Daoy (cell line): ENCODE results near the gene TMPRSS9. TPM values are rescaled to one million over a fixed set of nuclear protein-coding genes. Genes with fewer than 3 reads are reported as not detected.

ENCODE experiments used
- DNase-seq: peaks from one replicate; pipeline ENCODE4 v3.0.0-alpha.2; 2015; ENCODE audit warnings: low read depth
- total RNA-seq: library from RNA; depleted of rRNA; stranded (reverse); fragments of >200 nt; shearing (Covaris generic); gene quantifications from 2 replicates; pipeline ENCODE4 v1.2.3, GENCODE V29; 2014; rRNA removed

The TMPRSS9 gene
- total RNA-seq, result not detected in 2 replicates

- no peak for DNase-seq
These were observed at the start of gene TMPRSS9 for GRCh38 chr19:2359992-2360685. TMPRSS9 (plus strand) TSS chr19:2360265; CDS start chr19:2389786, 29,521 bp downstream.

DNA sequence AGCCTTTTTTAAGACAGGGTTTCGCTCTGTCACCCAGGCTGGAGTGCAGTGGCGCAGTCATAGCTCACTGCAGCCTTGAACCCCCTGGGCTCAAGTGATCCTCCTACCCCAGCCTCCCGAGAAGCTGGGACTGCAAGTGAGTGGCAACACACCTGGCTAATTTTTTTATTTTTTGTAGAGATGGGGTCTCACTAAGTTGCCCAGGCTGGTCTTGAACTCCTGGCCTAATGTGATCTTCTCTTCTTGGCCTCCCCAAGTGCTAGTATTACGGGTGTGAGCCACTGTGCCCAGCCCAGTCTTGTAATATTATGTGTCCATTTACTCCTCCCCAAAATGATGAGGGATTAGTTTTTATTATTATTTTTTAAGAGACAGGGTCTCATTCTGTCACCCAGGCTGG, 49.0 kb upstream of the TMPRSS9 start:
- no peak for DNase-seq

GRCh38 chr19:2312820-2313501, 47.1 kb upstream of the TMPRSS9 start:
- no peak for DNase-seq

- DNase-seq, result no peak
These were observed 44.8 kb upstream of the TMPRSS9 start for GRCh38 chr19:2315121-2315817.

GRCh38 chr19:2315818-2316353, 44.2 kb upstream of the TMPRSS9 start:
- DNase-seq, result peak; percentile 72

DNA sequence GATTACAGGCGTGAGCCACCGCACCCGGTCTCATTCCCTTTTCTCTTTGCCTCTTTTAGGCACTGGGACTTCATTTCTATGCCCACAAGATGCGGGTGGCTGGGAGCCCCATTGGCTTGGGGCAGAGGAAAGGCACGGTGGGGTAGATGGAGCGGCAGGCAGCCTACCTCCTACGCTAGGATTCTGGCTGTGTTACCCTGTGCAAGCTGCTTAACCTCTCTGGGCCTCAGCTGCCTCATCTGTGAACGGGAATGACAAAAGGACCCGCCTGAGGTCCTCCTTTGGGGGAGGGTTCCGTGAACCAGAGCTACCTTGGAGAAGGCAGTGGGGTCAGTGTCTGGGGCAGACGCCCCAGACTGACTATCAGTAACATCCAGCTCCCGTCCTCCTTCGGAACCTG, 42.8 kb upstream of the TMPRSS9 start:
- no peak for DNase-seq

GRCh38 chr19:2317756-2318155, 42.3 kb upstream of the TMPRSS9 start:
- no peak for DNase-seq

- no peak for DNase-seq
These were observed 41.1 kb upstream of the TMPRSS9 start for GRCh38 chr19:2318923-2319322.

GRCh38 chr19:2319551-2319950, 40.5 kb upstream of the TMPRSS9 start:
- DNase-seq, result no peak

- DNase-seq, result no peak
These were observed 40.0 kb upstream of the TMPRSS9 start for GRCh38 chr19:2320049-2320448.

- no peak for DNase-seq
These were observed 39.1 kb upstream of the TMPRSS9 start for GRCh38 chr19:2320939-2321338.

- no peak for DNase-seq
These were observed 38.3 kb upstream of the TMPRSS9 start for GRCh38 chr19:2321565-2322283.

DNA sequence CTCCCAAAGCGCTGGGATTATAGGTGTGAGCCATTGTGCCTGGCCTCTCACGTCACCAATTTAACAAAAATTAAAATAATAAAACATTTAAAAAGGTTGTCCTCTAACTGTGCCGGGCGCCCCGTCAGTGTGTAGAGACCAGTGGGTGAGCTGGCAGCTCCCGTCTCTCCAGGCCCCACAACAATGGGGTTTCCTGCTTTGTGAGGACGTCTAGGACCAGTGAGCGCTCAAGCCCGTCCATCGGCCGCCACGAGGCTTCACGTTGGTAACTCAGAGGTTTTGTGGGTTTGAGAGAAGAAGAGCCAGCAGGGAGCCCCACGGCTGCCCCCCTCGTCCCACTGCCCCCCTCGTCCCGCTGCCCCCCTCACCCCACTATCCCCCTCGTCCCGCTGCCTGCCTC, 36.4 kb upstream of the TMPRSS9 start:
- DNase-seq, result no peak

DNA sequence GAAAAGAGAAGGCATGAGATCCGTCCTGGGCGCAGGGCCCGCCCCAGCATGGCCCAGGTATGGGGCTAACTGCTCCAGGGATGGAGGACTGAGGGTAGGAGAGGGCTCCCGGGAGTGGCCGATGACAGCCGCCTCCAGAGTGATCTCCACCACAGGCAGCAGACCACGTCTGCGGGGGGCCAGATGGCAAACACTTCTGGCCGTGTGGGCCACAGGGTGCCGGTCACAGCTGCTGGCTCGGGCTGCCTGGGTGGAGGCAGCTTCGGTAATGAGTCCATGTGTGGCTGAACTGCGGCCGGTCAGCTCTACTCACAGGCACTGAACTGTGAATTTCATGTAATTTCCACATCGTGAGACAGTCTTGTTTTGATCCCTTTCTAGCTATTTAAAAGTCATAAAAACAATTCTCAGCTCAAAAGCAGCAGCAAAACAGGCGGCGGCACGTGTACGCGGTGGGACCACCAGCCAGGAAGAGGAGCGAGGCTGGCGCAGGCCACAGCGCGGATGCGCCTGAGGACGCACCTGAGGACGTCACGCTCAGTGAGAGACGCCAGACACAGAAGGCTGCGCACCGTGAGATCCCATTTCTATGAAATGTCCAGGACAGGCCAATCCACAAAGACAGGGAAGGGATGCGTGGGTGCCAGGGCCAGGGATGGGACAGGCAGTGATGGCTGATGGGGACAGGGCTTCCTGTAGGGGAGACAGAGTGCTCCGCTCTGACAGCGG, 35.7 kb upstream of the TMPRSS9 start:
- no peak for DNase-seq

- no peak for DNase-seq
These were observed 34.6 kb upstream of the TMPRSS9 start for GRCh38 chr19:2325281-2326046.

DNA sequence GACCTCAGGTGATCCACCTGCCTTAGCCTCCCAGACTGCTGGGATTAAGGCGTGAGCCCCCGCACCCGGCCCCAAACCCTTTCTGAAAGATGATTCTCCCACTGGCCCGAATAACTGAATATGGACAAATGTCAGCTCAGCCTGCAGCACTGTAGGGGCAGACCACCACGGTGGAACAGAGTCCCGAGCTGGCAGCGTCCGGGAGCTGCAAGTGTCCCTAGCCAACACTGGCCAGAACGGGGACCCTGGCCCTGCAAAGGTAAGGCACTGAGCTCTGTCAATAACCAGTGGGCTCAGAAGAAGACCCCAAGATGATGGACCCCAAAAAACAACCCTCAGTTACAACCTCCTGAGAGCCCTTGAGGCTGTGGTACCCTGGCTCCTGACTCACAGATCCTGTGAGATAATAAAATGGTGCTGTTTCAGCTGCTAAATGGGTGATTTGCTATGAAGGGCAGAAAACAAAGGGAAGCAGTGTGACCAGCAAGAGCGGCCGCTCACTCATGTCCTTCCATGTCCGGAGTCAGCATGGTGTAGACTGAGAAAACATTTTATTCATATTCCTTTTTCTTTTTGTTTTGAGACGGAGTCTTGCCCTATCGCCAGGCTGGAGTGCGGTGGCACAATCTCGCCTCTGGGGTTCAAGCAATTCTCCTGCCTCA, 33.2 kb upstream of the TMPRSS9 start:
- DNase-seq, result no peak

DNA sequence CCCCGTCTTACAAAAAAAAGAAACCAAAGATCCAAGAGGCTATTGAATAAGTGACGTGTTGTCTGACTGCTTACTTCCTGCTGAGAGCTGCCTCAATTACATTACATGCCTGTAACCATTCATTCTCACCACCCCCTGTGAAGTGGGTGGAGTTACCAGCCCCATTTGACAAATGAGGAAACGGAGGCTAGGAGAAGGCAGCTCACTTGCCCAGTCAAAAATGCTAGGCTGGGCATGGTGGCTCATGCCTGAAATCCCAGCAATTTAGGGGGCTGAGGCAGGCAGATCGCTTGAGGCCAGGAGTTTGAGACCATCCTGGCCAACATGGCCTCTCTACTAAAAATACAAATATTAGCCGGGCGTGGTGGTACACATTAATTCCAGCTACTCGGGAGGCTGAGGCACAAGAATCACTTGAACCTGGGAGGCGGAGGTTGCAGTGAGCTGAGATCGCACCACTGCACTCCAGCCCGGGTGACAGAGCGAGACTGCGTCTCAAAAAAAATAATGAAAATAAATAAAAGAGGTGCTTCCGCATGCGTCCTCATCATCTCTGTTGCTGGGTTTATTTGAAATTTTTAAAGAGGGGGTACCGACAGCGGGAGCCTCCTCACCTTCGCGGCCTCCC, 32.2 kb upstream of the TMPRSS9 start:
- DNase-seq, result peak; percentile 87

DNA sequence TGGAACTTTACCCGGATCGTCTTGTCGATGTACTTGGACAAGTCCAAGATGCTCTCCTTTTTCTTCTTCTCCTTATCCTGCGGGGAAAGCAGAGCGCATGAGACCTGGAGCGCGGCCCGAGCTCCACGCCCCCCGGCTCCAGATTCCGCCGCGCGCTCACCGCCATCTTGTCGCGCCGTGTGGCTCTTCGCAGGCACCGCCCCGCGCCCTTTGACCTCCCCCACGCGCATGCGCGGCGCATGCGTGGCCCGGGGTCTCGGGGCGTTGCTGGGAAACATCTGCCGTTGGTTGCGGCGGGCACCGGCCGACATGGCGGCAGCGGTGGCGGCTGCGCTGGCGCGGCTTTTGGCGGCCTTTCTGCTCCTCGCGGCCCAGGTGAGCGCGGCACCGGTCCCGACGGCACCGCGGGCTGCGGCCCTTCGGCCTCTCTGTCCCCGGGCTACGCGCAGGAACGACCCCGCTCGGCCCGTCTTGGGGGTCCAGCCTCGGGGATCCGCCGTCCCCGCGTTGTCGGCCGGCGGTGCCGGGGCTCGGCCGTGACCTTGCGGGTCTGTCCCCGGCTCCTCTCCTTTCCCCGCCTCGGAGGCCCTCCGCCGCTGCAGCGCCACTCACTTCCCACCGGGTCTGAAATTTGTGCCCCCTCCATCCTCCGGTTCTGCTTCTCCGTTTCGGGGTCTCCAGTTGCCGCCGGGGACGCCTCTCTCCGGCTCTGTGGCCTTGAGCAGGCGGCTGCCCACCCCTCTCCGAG, 31.5 kb upstream of the TMPRSS9 start, which contains the start of the genes LSM7 and SPPL2B:
TSS of gene LSM7 (minus strand) at position 186 of the 748 bp plus-strand sequence. CDS start at position 166, 20 bp downstream.
TSS of gene SPPL2B (plus strand) at position 284 of the 748 bp plus-strand sequence. CDS start at position 310, 26 bp downstream.
- DNase-seq, result peak; percentile 97
